ENCODE results near the gene VAV3.

DNA sequence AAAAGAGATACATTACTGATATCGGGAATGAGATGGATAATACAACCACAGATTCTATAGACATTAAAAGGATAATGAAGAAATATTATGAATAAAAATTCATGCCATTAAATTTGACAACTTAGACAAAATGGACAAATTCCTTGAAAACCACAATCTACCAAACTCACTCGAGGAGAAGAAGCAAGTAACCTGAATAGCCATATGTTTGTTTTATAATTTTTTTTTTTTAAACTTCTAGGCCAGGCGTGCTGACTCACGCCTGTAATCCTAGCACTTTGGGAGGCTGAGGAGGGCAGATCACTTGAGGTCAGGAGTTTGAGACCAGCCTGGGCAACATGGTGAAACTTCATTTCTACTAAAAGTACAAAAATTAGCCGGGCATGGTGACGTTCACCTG is 327.9 kb downstream of the VAV3 start:
- TF ChIP-seq, protein P1, sequence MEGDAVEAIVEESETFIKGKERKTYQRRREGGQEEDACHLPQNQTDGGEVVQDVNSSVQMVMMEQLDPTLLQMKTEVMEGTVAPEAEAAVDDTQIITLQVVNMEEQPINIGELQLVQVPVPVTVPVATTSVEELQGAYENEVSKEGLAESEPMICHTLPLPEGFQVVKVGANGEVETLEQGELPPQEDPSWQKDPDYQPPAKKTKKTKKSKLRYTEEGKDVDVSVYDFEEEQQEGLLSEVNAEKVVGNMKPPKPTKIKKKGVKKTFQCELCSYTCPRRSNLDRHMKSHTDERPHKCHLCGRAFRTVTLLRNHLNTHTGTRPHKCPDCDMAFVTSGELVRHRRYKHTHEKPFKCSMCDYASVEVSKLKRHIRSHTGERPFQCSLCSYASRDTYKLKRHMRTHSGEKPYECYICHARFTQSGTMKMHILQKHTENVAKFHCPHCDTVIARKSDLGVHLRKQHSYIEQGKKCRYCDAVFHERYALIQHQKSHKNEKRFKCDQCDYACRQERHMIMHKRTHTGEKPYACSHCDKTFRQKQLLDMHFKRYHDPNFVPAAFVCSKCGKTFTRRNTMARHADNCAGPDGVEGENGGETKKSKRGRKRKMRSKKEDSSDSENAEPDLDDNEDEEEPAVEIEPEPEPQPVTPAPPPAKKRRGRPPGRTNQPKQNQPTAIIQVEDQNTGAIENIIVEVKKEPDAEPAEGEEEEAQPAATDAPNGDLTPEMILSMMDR (IDR thresholded peaks at IDR 0.05): no peak
- TF ChIP-seq EP300 (IDR thresholded peaks at IDR 0.05) (no peak), POLR2AphosphoS5 (IDR thresholded peaks at IDR 0.05) (no peak)
